Stomach (tissue), 9 donors: ENCODE results near the gene DHRS7. TPM values are rescaled to one million over a fixed set of nuclear protein-coding genes. Genes with fewer than 3 reads are reported as not detected.

Experiments used
- DNase-seq, 2 donors: peaks; one replicate each; pipeline versions ENCODE4 v3.0.0 to v3.0.0-alpha.2; 2013 to 2019
- H3K27ac ChIP-seq, 5 donors: fragments of 200-600 bp in 4 of 5; sonication (generic) in 4 of 5; one replicate each; pipeline ENCODE4 v1.5.1; 2013 to 2019; ENCODE audit warnings: mild to moderate bottlenecking in 1 of 5, moderate library complexity in 1 of 5
- H3K27me3 ChIP-seq, 3 donors: fragments of 200-600 bp; sonication (generic); one replicate each; pipeline ENCODE4 v1.5.1; 2017 to 2019; ENCODE audit warnings: mixed run types in 1 of 3
- H3K36me3 ChIP-seq, 4 donors: fragments of 200-600 bp; sonication (generic); 1 replicate in 3 of 4; 2 replicates in 1 of 4; pipeline ENCODE4 v1.5.1; 2016 to 2019
- H3K4me1 ChIP-seq, 4 donors: fragments of 200-600 bp; sonication (generic); one replicate each; pipeline ENCODE4 v1.5.1; 2016 to 2019
- H3K4me3 ChIP-seq, 4 donors: fragments of 200-600 bp; sonication (generic) in 3 of 4; one replicate each; pipeline ENCODE4 v1.5.1; 2016 to 2019; ENCODE audit warnings: mild to moderate bottlenecking in 1 of 4
- H3K9me3 ChIP-seq, 4 donors: fragments of 200-600 bp; sonication (generic); one replicate each; pipeline ENCODE4 v1.5.1; 2016 to 2019
- EP300 ChIP-seq: sonication (generic); formaldehyde crosslinking; IDR thresholded peaks from one replicate; pipeline ENCODE4 v1.6.1; 2017; ENCODE audit warnings: antibody characterized with exemption
- POLR2A ChIP-seq, 4 donors: fragments of 450-650 bp; IDR thresholded peaks; one replicate each; pipeline ENCODE4 v1.6.1; 2016; ENCODE audit warnings: antibody characterized with exemption in 4 of 4, control low read depth in 2 of 4, mild to moderate bottlenecking in 1 of 4, moderate library complexity in 1 of 4
- POLR2AphosphoS5 ChIP-seq, 3 donors: sonication (generic); formaldehyde crosslinking; IDR thresholded peaks; one replicate each; pipeline ENCODE4 v1.6.1; 2016; ENCODE audit warnings: antibody characterized with exemption in 3 of 3
- WGBS, 5 donors: extraction: QIAGEN DNeasy Blood & Tissue Kit in 3 of 5; methylation state at CpG; one replicate each; pipeline versions ENCODE4 v1.1.5 to v1.1.7; 2013 to 2018; 5-methylcytosine and 5-hydroxymethylcytosine counted together
- intact Hi-C: fragments of 100-400 bp; cut with DNase I; formaldehyde crosslinking; loops from one replicate; pipeline ENCODE4 v1.15.1; 2023; ENCODE audit warnings: low total_unique reads
- polyA plus RNA-seq, 3 donors: library from polyadenylated mRNA; stranded (reverse); fragments of 200-250 nt; gene quantifications; one replicate each; pipeline ENCODE4 v1.2.3, GENCODE V29; 2013
- total RNA-seq, 5 donors: library from RNA; depleted of rRNA; stranded (reverse); fragments of >200 nt; gene quantifications; one replicate each; pipeline versions ENCODE4 v1.1.0 to v1.2.3, GENCODE V29; 2014 to 2016
- TF ChIP-seq, protein P1 (sequence below), 7 experiments: fragments of 450-650 bp in 4 of 7; fragments of 200-600 bp in 3 of 7; sonication (generic) in 3 of 7; IDR thresholded peaks; one replicate each; pipeline ENCODE4 v1.5.1; 2016 to 2019; ENCODE audit warnings: antibody characterized with exemption in 7 of 7, control low read depth in 2 of 7, mild to moderate bottlenecking in 1 of 7
- donor health status: healthy with polysubstance abuse.
- donor health status: Bipolar disorder and iron deficiency.
- donor health status: healthy.

Gene DHRS7
- total and polyA plus RNA-seq, 8 donors, result 26.6 to 322 (median 102) TPM

DNA sequence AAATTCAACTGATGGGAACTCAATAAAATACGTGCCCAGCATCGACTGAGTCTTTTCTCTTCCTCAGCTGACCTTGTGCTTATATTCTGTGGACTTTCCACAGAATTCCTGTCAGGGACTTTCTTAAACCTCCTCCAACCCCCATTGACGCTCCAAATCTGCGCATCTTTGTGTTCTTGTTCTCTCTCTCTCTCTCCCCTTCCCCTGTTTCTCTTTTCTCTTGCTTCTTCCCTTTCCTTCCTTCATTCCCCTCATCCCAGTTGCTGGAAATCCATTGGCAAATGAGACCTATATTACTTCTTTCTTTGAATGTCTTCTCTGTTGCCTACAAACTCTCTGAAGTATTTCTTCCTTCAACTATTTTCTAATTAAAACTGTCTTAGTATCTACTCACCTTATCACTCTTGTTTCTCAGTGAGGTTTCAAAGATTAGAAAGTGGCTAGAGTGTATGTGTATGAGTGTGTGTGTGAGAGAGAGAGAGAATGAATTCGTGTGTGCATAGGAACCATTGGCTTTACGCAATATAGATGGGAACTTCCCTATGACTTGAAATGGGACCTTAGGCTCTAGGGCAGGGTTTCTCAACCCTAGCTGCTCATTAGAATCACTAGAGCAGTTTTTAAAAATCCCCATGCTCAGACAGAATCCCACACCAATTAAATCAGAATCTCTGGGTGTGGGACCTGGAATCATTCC lies 41.8 kb upstream of the DHRS7 start:
- Histone ChIP-seq H3K27ac (no peak overlapping the region), H3K4me1 (peaks cover 0 to 4% (median 0%) of the 10 kb centered on the region in 4 donors), H3K4me3 (no peak overlapping the region), H3K9me3 (no peaks in the 10 kb centered on the region), H3K27me3 (no peaks in the 10 kb centered on the region), H3K36me3 (no peaks in the 10 kb centered on the region)
- TF ChIP-seq POLR2A (IDR thresholded peaks at IDR 0.05), result no peak
- TF ChIP-seq POLR2AphosphoS5 (IDR thresholded peaks at IDR 0.05), result no peak
- intact Hi-C loops, result no loop called here
- no peak for DNase-seq
- WGBS, 5 donors, result 80 to 86% (median 85%) methylated on average over 6 of the region's 6 CpGs

DNA sequence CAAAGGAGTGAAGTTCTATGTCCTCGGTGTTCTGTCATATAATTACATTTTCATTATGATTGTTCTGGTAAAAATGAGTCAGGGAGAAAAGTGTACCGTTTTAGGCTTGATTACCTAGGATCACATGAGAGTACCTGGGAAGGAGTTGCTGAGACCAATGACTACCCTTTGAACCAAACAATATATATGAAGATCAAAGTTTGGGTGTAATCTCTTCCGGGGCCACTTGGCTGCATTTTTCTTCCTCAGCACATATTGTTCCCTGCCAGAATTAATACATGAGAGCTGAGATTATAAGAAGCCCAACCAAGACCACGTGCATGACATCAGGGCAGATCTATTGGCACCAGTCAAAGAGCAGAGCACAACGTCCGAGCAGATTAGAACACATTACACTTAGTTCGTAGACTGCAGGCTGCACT lies 41.1 kb upstream of the DHRS7 start:
- intact Hi-C loops, result no loop called here
- 72 to 76% (median 75%) methylated on average over 7 of the region's 7 CpGs for WGBS, 5 donors
- peaks cover 0 to 4% (median 0%) of the 10 kb centered on the region in 4 donors for H3K4me1 ChIP-seq
- DNase-seq, result no peak
- no peak for TF ChIP-seq EP300
- TF ChIP-seq, protein P1, sequence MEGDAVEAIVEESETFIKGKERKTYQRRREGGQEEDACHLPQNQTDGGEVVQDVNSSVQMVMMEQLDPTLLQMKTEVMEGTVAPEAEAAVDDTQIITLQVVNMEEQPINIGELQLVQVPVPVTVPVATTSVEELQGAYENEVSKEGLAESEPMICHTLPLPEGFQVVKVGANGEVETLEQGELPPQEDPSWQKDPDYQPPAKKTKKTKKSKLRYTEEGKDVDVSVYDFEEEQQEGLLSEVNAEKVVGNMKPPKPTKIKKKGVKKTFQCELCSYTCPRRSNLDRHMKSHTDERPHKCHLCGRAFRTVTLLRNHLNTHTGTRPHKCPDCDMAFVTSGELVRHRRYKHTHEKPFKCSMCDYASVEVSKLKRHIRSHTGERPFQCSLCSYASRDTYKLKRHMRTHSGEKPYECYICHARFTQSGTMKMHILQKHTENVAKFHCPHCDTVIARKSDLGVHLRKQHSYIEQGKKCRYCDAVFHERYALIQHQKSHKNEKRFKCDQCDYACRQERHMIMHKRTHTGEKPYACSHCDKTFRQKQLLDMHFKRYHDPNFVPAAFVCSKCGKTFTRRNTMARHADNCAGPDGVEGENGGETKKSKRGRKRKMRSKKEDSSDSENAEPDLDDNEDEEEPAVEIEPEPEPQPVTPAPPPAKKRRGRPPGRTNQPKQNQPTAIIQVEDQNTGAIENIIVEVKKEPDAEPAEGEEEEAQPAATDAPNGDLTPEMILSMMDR (IDR thresholded peaks at IDR 0.05), result no peak
- no peak for TF ChIP-seq POLR2AphosphoS5 (IDR thresholded peaks at IDR 0.05)
- no peak for TF ChIP-seq POLR2A (IDR thresholded peaks at IDR 0.05)
- H3K36me3 ChIP-seq, result no peaks in the 10 kb centered on the region
- H3K27me3 ChIP-seq, result no peaks in the 10 kb centered on the region
- no peak overlapping the region for H3K27ac ChIP-seq
- no peak overlapping the region for H3K4me3 ChIP-seq
- H3K9me3 ChIP-seq, result no peaks in the 10 kb centered on the region

DNA sequence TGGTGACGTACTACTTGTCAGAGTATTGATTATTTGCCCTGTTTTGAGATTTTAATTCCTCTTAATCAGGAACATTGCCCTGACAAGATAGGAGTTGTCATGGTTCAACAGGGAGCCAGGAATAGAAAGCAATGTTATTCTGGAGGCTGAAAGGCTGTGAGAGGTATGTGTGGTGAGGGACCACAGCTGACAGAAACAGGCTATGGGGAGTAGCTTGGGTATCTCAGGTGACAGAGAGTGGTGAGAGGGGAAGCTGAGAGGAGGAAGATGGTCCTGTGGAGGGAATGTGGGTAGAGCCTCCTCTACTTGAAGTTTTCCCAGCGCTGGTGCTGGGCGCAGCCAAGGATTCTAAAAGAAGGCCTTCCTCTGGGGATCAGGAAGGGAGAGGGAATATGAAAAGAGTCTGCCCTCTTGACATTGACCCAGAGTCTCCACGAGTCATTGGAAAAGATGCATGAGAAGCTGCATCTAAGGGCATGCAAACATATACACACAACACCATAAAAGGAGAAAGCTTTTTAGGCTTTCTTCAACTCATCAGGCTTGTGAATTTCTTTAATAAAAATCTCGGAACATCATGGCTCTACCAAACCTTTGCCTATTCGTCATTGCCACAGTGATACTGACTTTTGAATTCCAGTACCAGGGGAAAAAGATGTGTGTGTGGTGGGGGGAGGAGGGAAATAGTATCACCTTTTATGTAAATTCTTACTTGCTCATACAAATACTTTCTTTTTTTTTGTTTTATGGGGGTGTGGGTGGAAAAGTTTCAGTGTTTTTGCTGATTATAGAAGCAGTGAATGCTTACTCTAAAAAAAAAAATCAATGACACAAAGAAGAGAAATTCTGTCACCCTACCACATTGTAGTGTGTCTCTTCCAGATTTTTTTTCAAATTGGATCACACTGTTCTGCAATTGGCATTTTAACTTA lies 39.9 kb upstream of the DHRS7 start:
- no peak for TF ChIP-seq POLR2A (IDR thresholded peaks at IDR 0.05)
- TF ChIP-seq EP300, result no peak
- TF ChIP-seq, protein P1 (IDR thresholded peaks at IDR 0.05), result no peak
- no peak for TF ChIP-seq POLR2AphosphoS5 (IDR thresholded peaks at IDR 0.05)
- DNase-seq, result no peak
- intact Hi-C loops, result no loop called here
- H3K27ac ChIP-seq, result no peak overlapping the region
- H3K36me3 ChIP-seq, result no peaks in the 10 kb centered on the region
- WGBS, 5 donors, result 64 to 77% (median 70%) methylated on average over 6 of the region's 6 CpGs
- no peaks in the 10 kb centered on the region for H3K27me3 ChIP-seq
- peaks cover 0 to 3% (median 0%) of the 10 kb centered on the region in 4 donors for H3K9me3 ChIP-seq
- peaks cover 0 to 4% (median 0%) of the 10 kb centered on the region in 4 donors for H3K4me1 ChIP-seq
- no peak overlapping the region for H3K4me3 ChIP-seq

DNA sequence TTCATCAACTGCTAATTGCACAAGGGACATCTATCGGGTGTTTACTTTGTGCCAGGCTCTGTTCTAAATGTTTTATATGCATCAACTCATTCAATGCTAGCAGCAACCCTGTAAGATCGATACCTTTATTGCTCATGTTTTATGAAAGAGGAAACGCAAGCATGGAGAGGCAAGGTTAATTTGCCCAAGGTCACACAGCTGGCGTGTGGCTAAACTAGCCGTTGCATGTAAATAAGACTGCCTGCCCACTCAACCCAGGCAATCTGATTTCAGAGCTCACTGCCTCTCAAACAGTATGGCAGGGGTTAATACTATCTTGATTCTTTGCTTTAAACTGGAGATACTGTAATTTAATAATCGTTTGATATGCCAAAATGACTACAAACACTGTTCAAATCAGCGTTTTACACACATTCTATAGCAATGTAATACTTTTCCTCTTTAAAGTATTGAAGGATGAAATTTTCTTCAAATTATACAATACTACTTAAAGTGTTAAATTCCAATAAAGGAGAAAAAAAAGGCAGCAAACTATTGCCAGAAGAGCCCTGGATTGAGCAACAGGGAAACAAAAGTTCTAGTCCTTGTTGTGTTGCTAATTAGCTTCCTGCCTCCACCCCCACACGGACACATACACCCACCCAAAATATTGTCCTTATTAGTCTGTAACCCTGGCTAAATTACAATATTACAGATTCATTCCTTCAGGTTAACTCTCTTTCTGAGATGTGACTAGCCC lies 39.1 kb upstream of the DHRS7 start:
- H3K27me3 ChIP-seq, result no peaks in the 10 kb centered on the region
- intact Hi-C loops, result no loop called here
- no peak overlapping the region for H3K27ac ChIP-seq
- H3K36me3 ChIP-seq, result no peaks in the 10 kb centered on the region
- H3K4me3 ChIP-seq, result no peak overlapping the region
- no peak for DNase-seq
- H3K4me1 ChIP-seq, result peaks cover 0 to 4% (median 0%) of the 10 kb centered on the region in 4 donors
- WGBS, 5 donors, result 28 to 47% (median 39%) methylated on average over 8 of the region's 8 CpGs
- TF ChIP-seq POLR2A (IDR thresholded peaks at IDR 0.05) (no peak), EP300 (no peak), POLR2AphosphoS5 (IDR thresholded peaks at IDR 0.05) (no peak)
- TF ChIP-seq, protein P1 (IDR thresholded peaks at IDR 0.05), result no peak
- H3K9me3 ChIP-seq, result peaks cover 0 to 7% (median 3%) of the 10 kb centered on the region in 4 donors
